Cortex of kidney (tissue), 1 donor: Measurements from ENCODE around the gene ZNF749.
A peak's percentile ranks its signal among the peaks of the same experiment; 100 is the strongest.

Experiments
- DNase-seq: peaks from one replicate; lab custom pipeline; 2025; lab: John Stamatoyannopoulos, UW

ZNF749 gene

DNA sequence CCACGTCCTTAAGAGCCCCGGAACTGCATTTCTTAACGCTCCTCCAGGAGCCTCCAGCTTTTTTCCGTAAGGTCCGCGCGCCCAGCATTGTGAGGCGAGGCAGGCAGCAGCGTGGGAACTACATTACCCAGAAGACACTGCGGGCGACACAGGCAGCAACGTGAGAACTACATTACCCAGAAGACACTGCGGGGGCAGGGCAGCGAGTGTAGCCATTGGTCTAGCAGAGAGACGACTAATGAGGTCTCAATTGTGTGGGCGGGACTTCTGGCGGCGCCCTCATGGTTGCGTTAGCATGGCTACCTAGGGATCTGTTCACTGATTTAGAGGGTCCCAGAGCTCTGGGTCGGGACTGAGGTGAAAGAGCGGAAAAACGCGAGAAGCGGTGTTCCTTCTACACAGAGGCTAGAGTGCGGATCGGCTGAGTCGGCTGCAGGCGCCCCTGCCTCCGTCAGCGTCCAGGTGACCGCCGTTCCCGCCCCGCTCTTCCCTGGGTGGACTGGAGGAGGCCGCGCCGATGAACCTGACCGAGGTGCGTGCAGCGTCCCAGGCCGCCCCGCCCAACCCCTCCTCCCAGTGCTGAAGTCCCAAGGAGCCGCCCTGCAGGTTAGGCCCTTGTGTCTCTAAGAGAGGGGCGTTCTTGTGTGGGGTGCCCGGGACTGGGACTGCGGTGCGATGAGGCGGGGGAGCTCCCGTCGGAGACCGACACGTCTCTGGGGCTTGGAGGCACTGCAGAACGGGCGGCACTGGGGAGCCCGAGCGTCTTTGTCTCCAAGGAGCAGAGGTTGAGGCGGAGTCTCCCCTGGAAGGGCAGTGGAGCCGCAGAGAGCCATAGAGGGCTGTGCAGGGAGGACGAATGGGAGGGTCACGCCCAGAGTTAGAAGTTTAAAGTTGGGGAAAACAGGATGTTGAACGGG, at the start of gene ZNF749:
Gene ZNF749 (plus strand): TSS at position 264 of the 917 bp plus-strand sequence. CDS start 254 bp downstream, at position 518.
- no peak for DNase-seq

DNA sequence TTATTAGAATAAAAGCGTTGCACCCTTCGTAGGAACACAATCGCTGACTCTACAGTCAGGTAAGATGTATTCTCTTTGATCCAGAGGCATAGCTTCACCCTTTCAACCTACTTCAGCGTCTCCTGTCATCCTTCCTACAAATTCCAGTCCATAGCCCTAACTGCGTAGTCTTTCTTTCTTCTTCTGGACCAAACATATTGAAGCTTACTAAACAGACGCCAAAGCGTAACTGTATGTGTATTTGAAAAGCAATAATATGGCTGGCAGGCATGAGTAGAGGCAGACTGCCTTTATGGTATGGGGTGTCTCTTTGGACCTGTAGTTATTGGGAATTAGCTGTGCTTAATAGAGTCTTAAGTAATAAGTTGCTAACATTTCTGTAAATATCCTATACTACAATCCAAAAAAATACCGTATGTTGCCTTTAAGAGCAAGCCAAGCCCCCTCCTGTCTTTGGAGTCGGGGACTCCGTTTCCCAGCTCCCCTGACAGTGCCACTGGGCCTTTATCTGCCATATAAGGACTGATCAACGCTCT, 45.9 kb upstream of the ZNF749 start:
- DNase-seq: no peak

- peak; percentile 34 for DNase-seq
These were observed 45.2 kb upstream of the ZNF749 start, which contains the start of gene ZNF548 for GRCh38 chr19:57389730-57390598. ZNF548 (plus strand) TSS chr19:57389854; CDS start chr19:57390100, 246 bp downstream.

GRCh38 chr19:57395710-57396109, 39.4 kb upstream of the ZNF749 start:
- no peak for DNase-seq

GRCh38 chr19:57398868-57399267, 36.3 kb upstream of the ZNF749 start:
- no peak for DNase-seq

GRCh38 chr19:57403737-57404563, 31.2 kb upstream of the ZNF749 start:
- no peak for DNase-seq

- no peak for DNase-seq
These were observed 28.5 kb upstream of the ZNF749 start for GRCh38 chr19:57406516-57407123.

DNA sequence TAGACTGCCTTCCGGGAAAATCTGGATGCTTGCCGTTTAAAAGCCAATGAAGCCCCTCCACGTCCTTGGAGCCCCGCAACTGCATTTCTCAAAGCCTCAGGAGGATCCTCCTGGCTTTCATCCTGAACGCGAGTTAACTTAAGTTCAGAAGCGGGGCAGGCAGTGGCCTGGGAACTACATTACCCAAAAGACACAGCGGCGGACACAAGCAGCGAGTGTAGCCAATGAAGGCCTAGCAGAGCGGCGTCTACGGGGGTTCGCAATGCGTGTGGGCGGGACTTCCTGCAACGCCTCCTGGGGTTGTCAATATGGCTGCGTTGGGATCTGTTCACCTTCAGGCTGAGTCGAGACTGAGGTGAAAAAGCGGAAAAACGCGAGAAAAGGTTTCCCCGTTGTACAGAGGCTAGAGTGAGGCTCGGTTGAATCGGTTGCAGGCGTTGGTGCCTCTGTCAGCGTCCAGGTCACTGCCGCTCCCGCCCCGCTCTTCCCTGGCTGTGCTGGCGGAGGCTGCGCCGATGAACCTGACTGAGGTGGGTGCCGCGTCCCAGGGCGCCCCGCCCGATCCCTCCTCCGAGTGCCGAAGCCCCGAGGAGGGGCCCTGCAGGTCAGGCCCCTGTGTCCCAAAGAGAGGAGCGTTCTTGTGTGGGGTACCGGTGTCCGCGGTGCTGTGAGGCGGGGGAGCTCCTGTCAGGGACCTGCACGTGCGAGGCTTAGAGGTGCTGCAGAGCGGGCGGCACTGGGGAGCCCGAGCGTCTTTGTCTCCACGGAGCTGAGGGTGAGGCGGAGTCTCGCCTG, 24.1 kb upstream of the ZNF749 start, which contains the start of gene ZNF17:
Gene ZNF17 (plus strand): TSS at position 285 of the 795 bp plus-strand sequence. CDS start 2,455 bp downstream, outside the sequence.
- no peak for DNase-seq

- no peak for DNase-seq
These were observed 15.7 kb upstream of the ZNF749 start for GRCh38 chr19:57419439-57419838.

DNA sequence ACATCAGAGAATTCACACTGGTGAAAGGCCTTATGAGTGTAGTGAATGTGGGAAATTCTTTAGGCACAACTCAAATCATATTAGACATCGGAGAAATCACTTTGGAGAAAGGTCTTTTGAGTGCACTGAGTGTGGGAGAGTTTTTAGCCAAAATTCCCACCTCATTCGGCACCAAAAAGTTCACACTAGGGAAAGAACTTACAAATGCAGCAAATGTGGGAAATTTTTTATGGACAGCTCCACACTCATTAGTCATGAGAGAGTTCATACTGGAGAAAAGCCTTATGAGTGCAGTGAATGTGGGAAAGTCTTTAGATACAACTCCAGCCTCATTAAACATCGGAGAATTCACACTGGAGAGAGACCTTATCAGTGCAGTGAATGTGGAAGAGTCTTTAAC, 14.1 kb upstream of the ZNF749 start:
- DNase-seq: no peak

DNA sequence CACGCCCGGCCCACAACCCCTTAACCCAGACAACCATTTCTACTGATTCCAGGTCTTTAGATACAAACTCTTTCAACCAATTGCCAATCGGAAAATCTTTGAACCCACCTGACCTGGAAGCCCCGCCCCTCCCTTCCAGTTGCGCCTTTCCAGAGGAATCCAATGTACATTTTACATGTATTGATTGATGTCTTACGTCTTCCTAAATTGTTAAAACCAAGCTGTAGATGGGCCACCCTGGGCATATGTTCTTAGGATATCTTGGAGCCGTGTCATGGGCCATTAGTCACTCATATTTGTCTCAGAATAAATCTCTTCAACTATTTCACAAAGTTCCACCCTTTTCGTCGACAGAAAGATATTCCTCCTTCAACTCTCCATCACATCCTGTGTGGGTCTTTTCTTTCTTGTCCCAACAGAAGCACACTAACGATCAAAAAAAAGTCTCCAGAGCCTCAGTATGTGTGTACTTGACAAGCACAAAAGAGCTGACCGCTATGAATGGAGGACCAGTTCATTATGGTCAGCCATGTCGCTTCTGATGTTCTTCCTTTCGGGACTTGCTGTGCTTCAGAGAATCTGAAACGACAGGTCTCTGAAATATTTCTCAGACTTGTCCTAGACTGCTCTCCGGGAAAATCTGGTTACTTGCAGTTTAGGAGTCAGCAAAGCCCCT, 601 bp upstream of the ZNF749 start:
- DNase-seq: no peak

GRCh38 chr19:57436417-57436816, 1.3 kb downstream of the ZNF749 start:
- no peak for DNase-seq

GRCh38 chr19:57437931-57438330, 2.8 kb downstream of the ZNF749 start:
- DNase-seq: no peak

- DNase-seq: no peak
These were observed 3.8 kb downstream of the ZNF749 start for GRCh38 chr19:57438925-57439324.

DNA sequence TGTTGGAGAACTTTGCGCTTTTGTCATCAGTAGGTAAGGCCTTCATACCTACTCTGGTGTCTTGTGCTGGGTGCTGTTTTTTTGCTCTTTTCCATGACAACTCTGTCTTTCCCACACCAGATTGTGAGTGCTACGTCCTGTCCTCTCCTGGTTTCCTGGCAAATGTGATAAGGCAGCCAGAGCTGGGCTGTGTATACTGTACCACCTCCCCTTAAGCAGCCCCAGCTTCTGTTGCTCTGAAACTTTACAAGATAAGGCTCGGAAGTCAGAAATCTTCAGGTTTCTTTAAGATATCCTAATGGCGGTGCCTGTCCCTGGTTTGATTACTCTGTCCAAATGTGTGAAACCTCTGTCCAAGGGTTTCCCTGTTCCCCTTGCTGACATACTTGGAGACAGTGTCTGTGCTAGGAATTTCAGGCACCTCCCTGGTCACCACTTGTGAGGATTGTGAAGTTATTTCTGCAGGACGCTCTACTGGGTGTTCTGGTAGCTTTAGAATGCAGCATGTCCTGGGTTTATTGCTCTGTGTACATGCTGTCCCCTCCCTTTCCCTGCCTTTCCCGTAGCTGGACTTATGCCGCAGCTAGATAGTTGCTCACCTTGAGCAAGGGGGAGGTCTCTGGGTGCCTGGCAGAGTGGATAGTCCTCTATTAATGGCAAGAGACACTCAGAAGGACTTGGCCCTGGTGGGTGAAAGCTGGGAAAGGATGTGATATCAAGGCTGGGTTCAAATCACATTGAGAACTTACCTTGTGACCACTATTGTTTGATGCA, 7.0 kb downstream of the ZNF749 start:
- DNase-seq: no peak

GRCh38 chr19:57443121-57443696, 8.1 kb downstream of the ZNF749 start:
- no peak for DNase-seq

DNA sequence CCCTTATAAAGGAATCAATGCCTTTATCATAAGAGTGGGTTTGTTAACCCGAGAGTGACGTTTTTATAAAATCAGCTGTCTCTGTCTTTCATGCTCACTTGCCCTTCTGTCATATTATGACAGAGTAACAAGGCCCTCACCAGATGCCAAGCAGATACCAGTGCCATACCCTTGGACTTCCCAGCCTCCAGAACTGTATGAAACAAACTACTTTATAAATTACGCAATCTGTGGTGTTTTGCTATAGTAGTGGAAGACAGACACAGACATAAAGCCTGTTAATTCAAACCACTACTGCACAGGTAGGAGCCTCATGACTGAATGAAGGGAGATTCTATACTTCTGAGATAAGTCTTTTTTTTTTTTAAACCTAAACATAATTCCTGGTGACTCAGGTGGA, 17.2 kb downstream of the ZNF749 start:
- DNase-seq: no peak

DNA sequence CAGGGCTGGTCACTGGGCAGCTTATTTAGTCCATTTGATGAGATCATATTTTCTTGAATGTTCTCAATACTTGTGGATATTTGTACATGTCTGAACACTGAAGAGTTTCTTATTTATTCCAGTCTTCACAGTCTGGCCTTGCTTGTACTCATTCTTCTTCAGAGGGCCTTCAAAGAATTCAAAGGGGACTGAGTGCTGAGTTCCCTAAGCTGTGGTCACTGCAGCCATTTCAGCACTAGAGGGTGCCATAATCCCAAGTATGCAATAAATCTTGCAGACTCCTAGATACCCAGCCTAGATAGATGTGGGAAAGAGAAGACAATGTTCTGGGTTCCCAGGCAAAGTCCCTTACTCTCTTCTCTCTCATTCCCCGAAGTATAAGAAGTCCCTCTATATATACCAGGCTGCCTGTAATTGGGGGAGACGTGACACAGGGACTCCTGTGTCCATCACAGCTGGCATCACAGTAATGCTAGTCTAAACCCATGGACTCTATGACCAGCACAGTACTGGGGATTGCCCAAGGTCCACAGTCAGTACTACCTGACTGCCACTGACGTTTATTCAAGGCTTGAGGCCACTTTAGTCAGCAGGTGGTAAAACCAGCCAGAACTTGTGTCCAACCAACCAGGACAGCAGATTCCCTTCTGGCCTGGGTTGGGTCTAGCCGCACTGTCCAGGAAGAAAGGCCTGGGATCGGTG, 30.7 kb downstream of the ZNF749 start:
- no peak for DNase-seq
